CD8-positive, alpha-beta memory T cell (primary cell): ENCODE results near the gene PIK3AP1. TPM values are rescaled to one million over a fixed set of nuclear protein-coding genes. Genes with fewer than 3 reads are reported as not detected.

Experiments used
- CTCF ChIA-PET: fragments of 350-600 bp; sonication (Branson Sonifier 250); formaldehyde crosslinking; loops from one replicate; lab custom pipeline; 2021; ENCODE audit warnings: antibody characterized with exemption; lab: Charles Lee
- POLR2A ChIA-PET: fragments of 350-600 bp; sonication (Branson Sonifier 250); formaldehyde crosslinking; loops from one replicate; lab custom pipeline; 2021; ENCODE audit warnings: antibody characterized with exemption; lab: Charles Lee
- DNase-seq, 5 donors: peaks; one replicate each; pipeline versions ENCODE4 v3.0.0 to v3.0.0-alpha.2; 2020 to 2022; ENCODE audit warnings: mixed read lengths in 1 of 5
- H3K27ac ChIP-seq: one replicate; pipeline ENCODE4 v1.7.0; 2013; ENCODE audit warnings: low read depth, mild to moderate bottlenecking, low read length, moderate library complexity
- H3K27me3 ChIP-seq: 2 replicates; pipeline ENCODE4 v1.7.0; 2013; ENCODE audit warnings: low read length, mild to moderate bottlenecking; ENCODE audit not compliant: insufficient read depth, poor library complexity, severe bottlenecking
- H3K36me3 ChIP-seq: 2 replicates; pipeline ENCODE4 v1.7.0; 2013; ENCODE audit warnings: mild to moderate bottlenecking, low read length, moderate library complexity; ENCODE audit not compliant: insufficient read depth
- H3K4me1 ChIP-seq: 2 replicates; pipeline ENCODE4 v1.7.0; 2013; ENCODE audit warnings: mild to moderate bottlenecking, low read length, moderate library complexity; ENCODE audit not compliant: insufficient read depth
- H3K4me3 ChIP-seq: 2 replicates; pipeline ENCODE4 v1.7.0; 2013; ENCODE audit warnings: mild to moderate bottlenecking, low read length
- H3K9me3 ChIP-seq: 2 replicates; pipeline ENCODE4 v1.7.0; 2013; ENCODE audit warnings: mild to moderate bottlenecking, low read length
- H3K27ac Mint-ChIP-seq, 8 donors: one replicate each; pipeline ENCODE4 v1.8.0; 2020 to 2021; ENCODE audit warnings: mixed read lengths in 8 of 8, mild to moderate bottlenecking in 6 of 8, inconsistent platforms in 3 of 8, moderate library complexity in 3 of 8
- H3K27me3 Mint-ChIP-seq, 2 donors: one replicate each; pipeline ENCODE4 v1.8.0; 2020 to 2021; ENCODE audit warnings: mixed read lengths in 2 of 2, mild to moderate bottlenecking in 1 of 2, moderate library complexity in 1 of 2
- H3K36me3 Mint-ChIP-seq, 3 donors: one replicate each; pipeline ENCODE4 v1.8.0; 2020 to 2021; ENCODE audit warnings: mixed read lengths in 3 of 3, inconsistent platforms in 1 of 3, mild to moderate bottlenecking in 1 of 3
- H3K4me1 Mint-ChIP-seq, 3 donors: one replicate each; pipeline ENCODE4 v1.8.0; 2020 to 2021; ENCODE audit warnings: mixed read lengths in 3 of 3, inconsistent platforms in 1 of 3, mild to moderate bottlenecking in 1 of 3
- H3K4me3 Mint-ChIP-seq, 7 donors: one replicate each; pipeline ENCODE4 v1.8.0; 2020 to 2021; ENCODE audit warnings: mixed read lengths in 7 of 7, mild to moderate bottlenecking in 6 of 7, moderate library complexity in 4 of 7, inconsistent platforms in 2 of 7
- H3K9me3 Mint-ChIP-seq, 5 donors: one replicate each; pipeline ENCODE4 v1.8.0; 2020 to 2022; ENCODE audit warnings: mixed read lengths in 5 of 5, mild to moderate bottlenecking in 3 of 5, moderate library complexity in 2 of 5, inconsistent platforms in 1 of 5
- polyA plus RNA-seq: library from polyadenylated mRNA; unstranded; fragments of 300-500 nt; fragmentation: Illumina TruSeq; gene quantifications from one replicate; pipeline ENCODE4 v1.2.3, GENCODE V29; 2021
- total RNA-seq, 2 experiments: library from RNA; stranded (reverse); gene quantifications; one replicate each; pipeline ENCODE4 v1.2.3, GENCODE V29; 2021

Gene PIK3AP1
- total and polyA plus RNA-seq, 3 experiments from 2014 or later = 5.7 to 37.0 (median 6.7) TPM

DNA sequence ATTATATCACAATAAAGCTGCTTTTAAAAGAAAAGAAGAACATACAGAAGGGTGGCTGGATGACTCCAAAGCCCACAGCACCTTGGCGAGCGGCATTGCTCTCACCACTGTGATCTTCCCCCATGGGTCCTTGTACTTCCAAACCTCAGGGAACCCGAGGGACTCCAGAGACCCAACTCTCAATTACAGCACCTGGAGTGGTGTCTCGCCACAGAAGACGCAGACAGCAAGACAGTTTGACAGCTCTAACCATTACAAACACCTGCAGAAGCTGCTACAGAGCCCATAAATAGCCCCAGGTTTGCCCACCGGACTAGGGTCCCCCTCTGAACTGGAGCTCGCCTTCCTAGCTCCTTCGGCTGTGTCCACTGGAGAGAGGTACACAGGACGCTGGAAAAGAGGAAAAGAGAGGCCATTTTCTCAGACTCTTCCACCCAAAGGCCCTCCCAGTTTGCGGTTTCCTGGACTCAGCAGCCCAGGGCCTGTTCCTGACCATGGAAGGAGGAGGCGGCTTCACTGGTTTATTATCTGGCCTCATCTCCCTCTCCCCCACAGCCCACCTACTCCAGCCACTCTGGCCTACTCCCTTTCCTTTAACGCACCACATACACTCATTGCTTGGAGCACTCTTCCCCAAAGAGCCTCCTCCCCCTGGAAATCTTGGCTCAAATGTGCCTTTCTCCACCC lies 1.9 kb downstream of the PIK3AP1 start:
- CTCF ChIA-PET = interaction anchor here (0.9 to 1.5 kb wide), 5 partner anchors 14 to 78 kb away, joined by 3 to 4 read pairs (median 3); no protein-coding TSS in a partner anchor
- DNase-seq = no peak
- no peaks in the 10 kb centered on the region for H3K9me3 Mint-ChIP-seq
- Histone ChIP-seq H3K4me1 (peaks cover 9% of the 10 kb centered on the region), H3K27ac (no peak overlapping the region), H3K36me3 (no peaks in the 10 kb centered on the region), H3K27me3 (no peaks in the 10 kb centered on the region), H3K9me3 (no peaks in the 10 kb centered on the region), H3K4me3 (no peak overlapping the region)
- peak overlapping the region; percentile 23 to 98 (median 97) for H3K4me3 Mint-ChIP-seq
- POLR2A ChIA-PET = no interaction called here
- no peaks in the 10 kb centered on the region for H3K27me3 Mint-ChIP-seq
- H3K36me3 Mint-ChIP-seq = peaks cover 0 to 4% (median 1%) of the 10 kb centered on the region in 3 donors
- H3K4me1 Mint-ChIP-seq = peaks cover 46 to 52% (median 48%) of the 10 kb centered on the region in 3 donors
- H3K27ac Mint-ChIP-seq = peak overlapping the region; percentile 12 to 97 (median 82)

DNA sequence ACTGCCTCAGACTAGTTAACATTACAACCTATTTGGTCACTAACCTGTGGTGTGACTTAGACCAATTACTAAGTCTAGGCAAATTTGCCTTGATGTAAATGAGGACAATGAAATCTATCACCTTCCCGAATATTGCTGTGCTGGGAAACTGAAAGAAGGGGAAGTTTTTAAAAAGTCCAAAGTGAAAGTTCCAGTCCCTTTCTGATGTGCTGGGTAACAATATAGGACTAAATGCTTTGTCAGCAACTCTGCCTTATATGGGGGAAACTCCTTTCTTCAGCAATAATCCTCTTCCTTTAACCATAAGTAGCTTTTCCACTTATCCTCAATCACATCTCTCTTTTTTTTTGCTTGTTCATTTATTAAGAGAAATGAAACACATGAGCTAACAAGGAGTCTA lies 3.9 kb downstream of the PIK3AP1 start:
- no peak for DNase-seq
- no peaks in the 10 kb centered on the region for H3K9me3 Mint-ChIP-seq
- peaks cover 6% of the 10 kb centered on the region for H3K4me1 ChIP-seq
- H3K27me3 ChIP-seq = no peaks in the 10 kb centered on the region
- H3K27me3 Mint-ChIP-seq = no peaks in the 10 kb centered on the region
- no peak overlapping the region for H3K27ac ChIP-seq
- peak overlapping the region in 5 of 7 donors; percentile 8 to 61 (median 20) for H3K4me3 Mint-ChIP-seq
- peaks cover 0 to 6% (median 2%) of the 10 kb centered on the region in 3 donors for H3K36me3 Mint-ChIP-seq
- no peak overlapping the region for H3K4me3 ChIP-seq
- H3K4me1 Mint-ChIP-seq = peaks cover 42 to 47% (median 45%) of the 10 kb centered on the region in 3 donors
- no peaks in the 10 kb centered on the region for H3K36me3 ChIP-seq
- ChIA-PET CTCF (interaction anchor here (0.8 to 1.0 kb wide), 2 partner anchors 70 to 73 kb away, joined by 3 read pairs; no protein-coding TSS in a partner anchor), POLR2A (no interaction called here)
- H3K9me3 ChIP-seq = no peaks in the 10 kb centered on the region
- H3K27ac Mint-ChIP-seq = peak overlapping the region in 6 of 8 donors; percentile 30 to 95 (median 82)

DNA sequence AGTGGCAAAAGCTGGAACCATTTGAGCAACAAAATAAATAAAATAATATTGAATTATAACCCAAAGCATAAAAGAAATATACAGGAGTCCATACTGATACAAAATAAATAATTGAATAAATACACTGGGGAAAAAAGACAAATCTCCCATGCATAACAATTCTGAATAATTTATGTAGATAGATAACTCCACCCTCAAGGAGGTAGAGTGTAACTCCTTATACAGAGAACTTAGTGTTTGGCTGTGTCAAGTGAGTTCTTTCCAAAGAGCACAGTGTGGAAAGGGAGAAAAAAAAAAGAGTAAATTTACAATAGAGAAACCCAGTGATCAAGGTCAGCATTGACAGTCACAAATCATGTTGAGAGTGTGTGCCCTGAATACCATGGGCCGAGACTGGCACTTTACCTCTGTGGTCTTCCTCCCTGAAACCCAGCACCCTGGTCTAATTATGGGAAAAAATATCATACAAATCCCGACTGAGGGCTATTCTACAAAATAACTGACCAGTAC lies 5.5 kb downstream of the PIK3AP1 start:
- Mint-ChIP-seq H3K27ac (peak overlapping the region in 3 of 8 donors; percentile 17 to 51 (median 43)), H3K4me3 (no peak overlapping the region), H3K9me3 (no peaks in the 10 kb centered on the region), H3K36me3 (peaks cover 0 to 2% (median 1%) of the 10 kb centered on the region in 3 donors), H3K4me1 (peaks cover 33 to 40% (median 36%) of the 10 kb centered on the region in 3 donors), H3K27me3 (no peaks in the 10 kb centered on the region)
- Histone ChIP-seq H3K27me3 (no peaks in the 10 kb centered on the region), H3K27ac (no peak overlapping the region), H3K9me3 (no peaks in the 10 kb centered on the region), H3K4me3 (no peak overlapping the region), H3K4me1 (no peaks in the 10 kb centered on the region), H3K36me3 (no peaks in the 10 kb centered on the region)
- ChIA-PET CTCF (no interaction called here), POLR2A (no interaction called here)
- DNase-seq = no peak

DNA sequence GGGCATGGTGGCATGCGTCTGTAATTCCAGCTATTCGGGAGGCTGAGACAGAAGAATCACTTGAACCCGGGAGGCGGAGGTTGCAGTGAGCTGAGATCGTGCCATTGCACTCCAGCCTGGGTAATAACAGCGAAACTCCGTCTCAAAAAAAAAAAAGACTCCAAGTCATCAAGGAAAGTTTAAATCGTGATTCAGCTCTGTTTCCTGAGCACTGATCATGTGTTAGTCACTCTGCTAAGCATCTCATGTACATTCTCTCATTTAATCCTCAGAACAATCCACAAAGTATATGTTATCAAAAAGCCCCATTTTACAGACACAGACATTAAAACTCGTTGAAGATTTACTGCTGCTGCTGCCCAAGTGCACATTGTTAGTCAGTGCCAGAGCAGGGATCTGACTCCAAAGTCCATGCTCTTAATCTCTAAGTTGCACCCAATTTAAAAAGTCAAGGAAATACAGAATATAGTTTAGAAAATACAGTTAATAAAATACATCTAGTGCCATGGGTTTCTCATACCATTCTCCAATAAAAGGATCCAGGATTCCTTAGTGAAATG lies 6.2 kb downstream of the PIK3AP1 start:
- Mint-ChIP-seq H3K4me3 (no peak overlapping the region), H3K9me3 (no peaks in the 10 kb centered on the region)

DNA sequence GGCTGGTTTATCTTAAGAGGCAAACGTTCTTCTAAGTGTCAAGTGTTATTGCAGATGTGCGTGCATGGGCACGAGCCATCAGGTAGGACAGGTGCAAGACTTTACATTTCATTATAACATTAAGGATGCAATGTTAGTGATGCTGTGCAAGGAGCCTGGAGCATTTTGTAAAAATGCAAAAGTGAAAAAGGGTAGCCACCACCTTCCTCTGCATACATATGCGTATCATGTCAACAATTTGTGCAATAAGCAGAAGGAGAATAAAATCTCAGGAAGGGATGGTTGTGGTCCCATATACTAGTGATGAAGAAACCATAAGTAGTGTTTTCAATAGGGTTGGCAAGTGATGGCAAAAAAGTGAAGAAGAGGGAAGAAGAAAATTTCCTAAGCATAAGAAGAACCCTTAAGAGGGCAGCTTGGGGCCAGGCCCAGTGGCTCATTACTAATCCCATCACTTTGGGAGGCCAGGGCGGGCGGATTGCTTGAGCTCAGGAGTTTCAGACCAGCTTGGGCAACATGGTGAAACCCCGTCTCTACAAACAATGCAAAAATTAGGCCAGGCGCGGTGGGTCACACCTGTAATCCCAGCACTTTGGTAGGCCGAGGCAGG lies 7.5 kb downstream of the PIK3AP1 start:
- Mint-ChIP-seq H3K4me3 (peak overlapping the region in 1 of 7 donors; percentile 17), H3K36me3 (peaks cover 0 to 13% (median 1%) of the 10 kb centered on the region in 3 donors), H3K4me1 (peaks cover 14 to 24% (median 18%) of the 10 kb centered on the region in 3 donors), H3K27me3 (no peaks in the 10 kb centered on the region), H3K9me3 (no peaks in the 10 kb centered on the region), H3K27ac (peak overlapping the region in 1 of 8 donors; percentile 21)
- Histone ChIP-seq H3K27me3 (no peaks in the 10 kb centered on the region), H3K9me3 (no peaks in the 10 kb centered on the region), H3K4me1 (no peaks in the 10 kb centered on the region), H3K27ac (no peak overlapping the region), H3K36me3 (no peaks in the 10 kb centered on the region), H3K4me3 (no peak overlapping the region)
- POLR2A ChIA-PET = no interaction called here
- CTCF ChIA-PET = interaction anchor here (0.9 to 1.4 kb wide), 2 partner anchors 34 to 53 kb away, joined by 3 read pairs; no protein-coding TSS in a partner anchor
- DNase-seq = no peak

More for the DNA sequence above, 6.2 kb downstream of the PIK3AP1 start:
- ChIA-PET POLR2A (no interaction called here), CTCF (no interaction called here)
- Mint-ChIP-seq H3K36me3 (peaks cover 0 to 6% (median 1%) of the 10 kb centered on the region in 3 donors), H3K27ac (peak overlapping the region in 1 of 8 donors; percentile 39), H3K4me1 (peaks cover 26 to 33% (median 29%) of the 10 kb centered on the region in 3 donors), H3K27me3 (no peaks in the 10 kb centered on the region)
- no peak overlapping the region for H3K4me3 ChIP-seq
- H3K27me3 ChIP-seq = no peaks in the 10 kb centered on the region
- no peaks in the 10 kb centered on the region for H3K4me1 ChIP-seq
- H3K36me3 ChIP-seq = no peaks in the 10 kb centered on the region
- DNase-seq = no peak
- no peaks in the 10 kb centered on the region for H3K9me3 ChIP-seq
- no peak overlapping the region for H3K27ac ChIP-seq

DNA sequence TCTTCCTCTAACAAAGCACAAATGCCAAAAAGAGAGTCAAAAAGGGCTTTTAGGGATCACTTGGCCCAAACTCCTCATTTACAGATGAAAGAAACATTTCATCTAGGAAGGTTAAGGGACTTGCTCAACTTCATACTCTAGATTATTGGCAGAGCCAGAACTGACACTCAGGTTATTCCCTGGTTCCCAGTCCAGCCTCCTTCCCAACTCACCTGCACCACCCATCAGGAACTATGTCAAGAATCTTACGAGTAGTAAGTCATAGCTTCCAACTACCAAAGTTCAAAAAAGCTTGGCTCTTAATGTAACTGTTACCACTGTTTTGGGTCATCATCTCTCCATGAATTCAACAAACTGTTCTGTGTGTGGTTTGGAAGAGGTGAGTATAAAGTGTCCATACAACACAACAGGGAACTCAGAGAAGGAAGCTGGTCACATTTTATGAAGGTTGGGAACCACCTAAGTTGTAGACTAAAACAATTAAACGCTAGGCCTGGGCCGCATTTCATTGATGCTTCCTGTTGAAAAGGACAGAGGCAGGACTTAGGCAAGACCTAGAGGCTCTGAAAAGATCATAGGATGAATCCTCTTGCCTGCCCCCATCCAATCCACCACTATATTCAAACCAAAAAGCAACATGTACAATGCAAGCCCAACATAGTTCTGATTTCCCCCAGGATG lies 9.1 kb downstream of the PIK3AP1 start:
- H3K36me3 ChIP-seq = no peaks in the 10 kb centered on the region
- no peak for DNase-seq
- no peaks in the 10 kb centered on the region for H3K9me3 ChIP-seq
- no peak overlapping the region for H3K27ac ChIP-seq
- no peaks in the 10 kb centered on the region for H3K4me1 ChIP-seq
- no peaks in the 10 kb centered on the region for H3K27me3 ChIP-seq
- CTCF ChIA-PET = interaction anchor here (1.4 kb wide), 1 partner anchor 35 kb away, joined by 3 read pairs; no protein-coding TSS in a partner anchor
- peaks cover 0 to 18% (median 1%) of the 10 kb centered on the region in 3 donors for H3K36me3 Mint-ChIP-seq
- no peaks in the 10 kb centered on the region for H3K27me3 Mint-ChIP-seq
- no peak overlapping the region for H3K4me3 ChIP-seq
- H3K9me3 Mint-ChIP-seq = no peaks in the 10 kb centered on the region
- H3K4me3 Mint-ChIP-seq = no peak overlapping the region
- peaks cover 0 to 11% (median 5%) of the 10 kb centered on the region in 3 donors for H3K4me1 Mint-ChIP-seq
- POLR2A ChIA-PET = no interaction called here
- peak overlapping the region in 1 of 8 donors; percentile 36 for H3K27ac Mint-ChIP-seq

DNA sequence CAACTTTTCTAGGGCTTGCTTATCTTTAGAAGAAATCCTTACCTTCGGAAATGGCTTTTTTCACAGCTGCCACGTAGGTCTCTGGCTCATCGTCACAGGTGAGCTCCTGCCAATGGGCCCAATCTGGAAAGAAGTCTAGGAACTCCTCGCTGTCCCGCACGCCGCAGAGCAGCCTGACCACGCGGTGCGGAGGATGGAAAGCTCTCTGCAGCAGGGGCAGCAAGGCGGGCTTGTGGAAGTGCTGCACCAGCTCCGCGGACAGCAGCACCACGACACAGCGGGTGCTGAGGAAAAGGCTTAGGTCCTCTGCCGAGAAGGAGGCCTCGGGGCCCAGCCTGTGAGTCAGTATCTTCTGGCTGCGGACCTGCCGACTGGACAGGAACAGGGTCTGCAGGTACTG lies 10.8 kb downstream of the PIK3AP1 start:
- ChIA-PET POLR2A (no interaction called here), CTCF (no interaction called here)
- Histone ChIP-seq H3K27me3 (no peaks in the 10 kb centered on the region), H3K4me1 (no peaks in the 10 kb centered on the region), H3K27ac (no peak overlapping the region), H3K36me3 (no peaks in the 10 kb centered on the region), H3K4me3 (no peak overlapping the region), H3K9me3 (no peaks in the 10 kb centered on the region)
- H3K36me3 Mint-ChIP-seq = peaks cover 0 to 18% (median 1%) of the 10 kb centered on the region in 3 donors
- H3K4me1 Mint-ChIP-seq = peaks cover 7 to 18% (median 9%) of the 10 kb centered on the region in 3 donors
- H3K27ac Mint-ChIP-seq = peak overlapping the region in 1 of 8 donors; percentile 19
- H3K27me3 Mint-ChIP-seq = no peaks in the 10 kb centered on the region
- H3K9me3 Mint-ChIP-seq = no peaks in the 10 kb centered on the region
- H3K4me3 Mint-ChIP-seq = no peak overlapping the region
- no peak for DNase-seq
